ENCODE data around the gene FBRSL1. TPM values are rescaled to one million over a fixed set of nuclear protein-coding genes. Genes with fewer than 3 reads are reported as not detected.

The FBRSL1 gene
- total and polyA plus RNA-seq, 9 of the 15 experiments (the other 6 are each of a cell fraction or from before 2014, with no cell fraction given): 0.24 to 129 (median 7.3) TPM

DNA sequence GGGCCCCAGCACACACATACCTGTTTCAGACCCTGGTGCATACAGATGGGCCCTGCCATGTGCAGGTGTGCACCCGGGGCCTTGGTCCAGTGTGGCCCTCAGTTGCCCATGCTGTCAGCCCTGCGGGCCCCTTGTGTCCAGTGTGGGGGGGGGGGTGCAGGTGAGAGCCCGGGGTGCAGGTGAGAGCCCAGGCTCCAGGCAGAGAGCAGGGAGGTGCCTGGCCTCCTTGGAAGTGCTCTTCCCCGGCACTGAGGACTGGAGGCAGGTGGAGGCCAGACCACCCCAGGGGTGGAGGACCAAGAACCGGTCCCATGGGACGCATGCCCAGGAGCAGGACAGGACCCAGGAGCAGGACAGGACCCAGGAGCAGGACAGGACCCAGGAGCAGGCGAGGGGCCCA, 40.9 kb downstream of the FBRSL1 start (continued):
- no peak for TF ChIP-seq CHD4 (IDR thresholded peaks at IDR 0.05; ENCODE audit: insufficient read depth, insufficient replicate concordance, low read depth, low read length, poor library complexity, severe bottlenecking)
- TF ChIP-seq FOXK1 (CRISPR knock-in tag; IDR thresholded peaks at IDR 0.05; ENCODE audit: borderline replicate concordance): no peak
- TF ChIP-seq ZNF232 (CRISPR knock-in tag; IDR thresholded peaks at IDR 0.05): no peak
- TF ChIP-seq ZNF263 (CRISPR knock-in tag; IDR thresholded peaks at IDR 0.05; ENCODE audit: borderline replicate concordance): no peak
- no peak for TF ChIP-seq NR4A1 (CRISPR knock-in tag; IDR thresholded peaks at IDR 0.05)
- no peak for TF ChIP-seq NR4A1 (tag; IDR thresholded peaks at IDR 0.05)
- TF ChIP-seq, protein P1, sequence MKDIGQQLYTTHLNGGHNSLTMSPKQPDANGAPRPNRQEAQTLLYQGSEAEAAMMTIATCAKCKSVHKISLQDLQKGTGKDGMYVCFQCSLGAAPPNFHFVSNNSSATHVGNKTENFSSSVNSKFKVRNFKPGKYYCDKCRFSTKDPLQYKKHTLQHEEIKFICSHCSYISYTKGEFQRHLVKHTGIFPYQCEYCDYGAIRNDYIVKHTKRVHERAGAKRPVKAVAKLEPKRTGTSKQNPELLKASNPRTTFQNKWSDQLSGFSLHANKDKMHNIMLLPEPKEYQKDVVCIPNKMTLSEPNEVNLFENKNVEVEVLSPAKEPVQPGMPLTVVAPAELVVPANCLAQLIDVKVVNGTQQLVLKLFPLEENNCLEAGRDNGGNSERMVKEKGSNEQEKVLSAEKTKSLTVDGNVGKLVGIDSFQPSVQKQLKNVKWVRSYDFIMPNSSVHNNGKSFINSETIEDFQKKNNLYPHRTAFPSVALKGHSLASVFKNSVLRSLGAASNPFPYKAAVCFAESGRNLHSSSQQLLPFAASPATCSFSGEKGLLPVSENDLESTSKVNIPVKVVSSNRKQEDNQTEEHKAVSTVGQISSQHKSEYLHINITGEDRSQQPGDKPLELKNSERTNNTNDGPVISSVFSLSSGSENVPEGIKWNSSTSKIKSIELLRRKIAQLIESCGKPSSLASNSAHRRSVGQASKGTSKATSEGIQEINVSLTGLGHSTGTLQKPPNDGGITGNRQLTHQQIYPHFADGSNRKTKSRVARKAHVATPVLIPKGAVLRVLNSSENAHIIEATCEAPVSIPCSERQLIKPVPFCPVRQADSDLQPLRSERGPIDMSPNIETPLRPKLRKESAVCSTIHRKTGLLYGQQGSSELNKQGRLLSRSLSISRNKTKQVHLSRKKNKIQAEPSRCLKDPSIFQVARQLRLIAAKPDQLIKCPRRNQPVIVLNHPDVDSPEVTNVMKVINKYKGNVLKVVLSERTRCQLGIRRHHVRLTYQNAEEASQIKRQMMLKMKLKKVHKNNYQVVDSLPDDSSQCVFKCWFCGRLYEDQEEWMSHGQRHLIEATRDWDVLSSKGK (CRISPR knock-in tag; IDR thresholded peaks at IDR 0.05): no peak
- TF ChIP-seq, protein P2, sequence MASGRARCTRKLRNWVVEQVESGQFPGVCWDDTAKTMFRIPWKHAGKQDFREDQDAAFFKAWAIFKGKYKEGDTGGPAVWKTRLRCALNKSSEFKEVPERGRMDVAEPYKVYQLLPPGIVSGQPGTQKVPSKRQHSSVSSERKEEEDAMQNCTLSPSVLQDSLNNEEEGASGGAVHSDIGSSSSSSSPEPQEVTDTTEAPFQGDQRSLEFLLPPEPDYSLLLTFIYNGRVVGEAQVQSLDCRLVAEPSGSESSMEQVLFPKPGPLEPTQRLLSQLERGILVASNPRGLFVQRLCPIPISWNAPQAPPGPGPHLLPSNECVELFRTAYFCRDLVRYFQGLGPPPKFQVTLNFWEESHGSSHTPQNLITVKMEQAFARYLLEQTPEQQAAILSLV (tag; IDR thresholded peaks at IDR 0.05): no peak
- TF ChIP-seq, protein P3, sequence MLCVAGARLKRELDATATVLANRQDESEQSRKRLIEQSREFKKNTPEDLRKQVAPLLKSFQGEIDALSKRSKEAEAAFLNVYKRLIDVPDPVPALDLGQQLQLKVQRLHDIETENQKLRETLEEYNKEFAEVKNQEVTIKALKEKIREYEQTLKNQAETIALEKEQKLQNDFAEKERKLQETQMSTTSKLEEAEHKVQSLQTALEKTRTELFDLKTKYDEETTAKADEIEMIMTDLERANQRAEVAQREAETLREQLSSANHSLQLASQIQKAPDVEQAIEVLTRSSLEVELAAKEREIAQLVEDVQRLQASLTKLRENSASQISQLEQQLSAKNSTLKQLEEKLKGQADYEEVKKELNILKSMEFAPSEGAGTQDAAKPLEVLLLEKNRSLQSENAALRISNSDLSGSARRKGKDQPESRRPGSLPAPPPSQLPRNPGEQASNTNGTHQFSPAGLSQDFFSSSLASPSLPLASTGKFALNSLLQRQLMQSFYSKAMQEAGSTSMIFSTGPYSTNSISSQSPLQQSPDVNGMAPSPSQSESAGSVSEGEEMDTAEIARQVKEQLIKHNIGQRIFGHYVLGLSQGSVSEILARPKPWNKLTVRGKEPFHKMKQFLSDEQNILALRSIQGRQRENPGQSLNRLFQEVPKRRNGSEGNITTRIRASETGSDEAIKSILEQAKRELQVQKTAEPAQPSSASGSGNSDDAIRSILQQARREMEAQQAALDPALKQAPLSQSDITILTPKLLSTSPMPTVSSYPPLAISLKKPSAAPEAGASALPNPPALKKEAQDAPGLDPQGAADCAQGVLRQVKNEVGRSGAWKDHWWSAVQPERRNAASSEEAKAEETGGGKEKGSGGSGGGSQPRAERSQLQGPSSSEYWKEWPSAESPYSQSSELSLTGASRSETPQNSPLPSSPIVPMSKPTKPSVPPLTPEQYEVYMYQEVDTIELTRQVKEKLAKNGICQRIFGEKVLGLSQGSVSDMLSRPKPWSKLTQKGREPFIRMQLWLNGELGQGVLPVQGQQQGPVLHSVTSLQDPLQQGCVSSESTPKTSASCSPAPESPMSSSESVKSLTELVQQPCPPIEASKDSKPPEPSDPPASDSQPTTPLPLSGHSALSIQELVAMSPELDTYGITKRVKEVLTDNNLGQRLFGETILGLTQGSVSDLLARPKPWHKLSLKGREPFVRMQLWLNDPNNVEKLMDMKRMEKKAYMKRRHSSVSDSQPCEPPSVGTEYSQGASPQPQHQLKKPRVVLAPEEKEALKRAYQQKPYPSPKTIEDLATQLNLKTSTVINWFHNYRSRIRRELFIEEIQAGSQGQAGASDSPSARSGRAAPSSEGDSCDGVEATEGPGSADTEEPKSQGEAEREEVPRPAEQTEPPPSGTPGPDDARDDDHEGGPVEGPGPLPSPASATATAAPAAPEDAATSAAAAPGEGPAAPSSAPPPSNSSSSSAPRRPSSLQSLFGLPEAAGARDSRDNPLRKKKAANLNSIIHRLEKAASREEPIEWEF (CRISPR knock-in tag; IDR thresholded peaks at IDR 0.05): no peak
- TF ChIP-seq, protein P4, sequence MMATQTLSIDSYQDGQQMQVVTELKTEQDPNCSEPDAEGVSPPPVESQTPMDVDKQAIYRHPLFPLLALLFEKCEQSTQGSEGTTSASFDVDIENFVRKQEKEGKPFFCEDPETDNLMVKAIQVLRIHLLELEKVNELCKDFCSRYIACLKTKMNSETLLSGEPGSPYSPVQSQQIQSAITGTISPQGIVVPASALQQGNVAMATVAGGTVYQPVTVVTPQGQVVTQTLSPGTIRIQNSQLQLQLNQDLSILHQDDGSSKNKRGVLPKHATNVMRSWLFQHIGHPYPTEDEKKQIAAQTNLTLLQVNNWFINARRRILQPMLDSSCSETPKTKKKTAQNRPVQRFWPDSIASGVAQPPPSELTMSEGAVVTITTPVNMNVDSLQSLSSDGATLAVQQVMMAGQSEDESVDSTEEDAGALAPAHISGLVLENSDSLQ (IDR thresholded peaks at IDR 0.05): no peak
